HG03378 (cell line): Measurements from ENCODE around the gene RAMACL.

Source experiments
- ATAC-seq: cut with Tn5 transposase; IDR thresholded peaks from one replicate; pipeline ENCODE4 v1.9.1; 2021; ENCODE audit warnings: mild to moderate bottlenecking, moderate library complexity; ENCODE audit not compliant: unreplicated experiment

RAMACL gene

GRCh38 chr6:166580076-166581050 lies 6.1 kb downstream of the RAMACL start:
- no peak for ATAC-seq

- no peak for ATAC-seq
Measured at GRCh38 chr6:166579237-166579850, 7.1 kb downstream of the RAMACL start.

- no peak for ATAC-seq
Measured at GRCh38 chr6:166578536-166579236, 7.8 kb downstream of the RAMACL start.

GRCh38 chr6:166575205-166575604 lies 11.3 kb downstream of the RAMACL start:
- ATAC-seq, result no peak

DNA sequence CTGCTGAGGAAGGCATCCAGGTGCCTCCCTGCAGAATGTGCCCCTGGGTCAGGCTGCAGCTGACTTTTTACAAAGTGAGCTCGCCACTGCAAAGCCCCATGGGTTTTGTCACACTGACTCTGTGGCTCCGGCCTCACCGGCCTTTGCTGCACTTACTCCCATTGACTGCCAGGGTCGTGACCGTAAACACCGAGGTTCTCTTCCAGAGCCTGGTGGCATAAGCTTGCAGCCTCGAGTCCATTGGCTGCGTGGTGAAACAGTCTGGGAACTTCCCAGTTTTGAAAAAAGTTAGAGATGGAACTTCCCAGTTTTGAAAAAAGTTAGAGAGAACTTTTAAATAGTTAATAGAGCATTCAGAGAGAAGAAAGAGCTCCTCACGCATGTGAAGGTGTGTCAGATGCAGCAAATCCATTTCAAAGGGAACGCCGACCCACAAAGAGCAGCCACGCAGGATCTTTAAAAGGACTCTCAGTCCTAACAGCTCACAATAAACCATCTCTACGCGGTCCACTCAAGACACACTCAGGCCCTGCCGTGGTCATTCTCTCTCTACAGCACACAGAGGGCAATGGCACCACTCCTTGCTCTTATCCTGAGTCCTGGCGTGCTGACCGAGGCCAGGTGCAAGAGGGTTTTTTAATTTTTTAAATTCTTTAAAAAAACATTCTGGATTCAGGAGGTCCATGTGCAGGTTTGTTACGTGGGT lies 12.8 kb downstream of the RAMACL start:
- ATAC-seq, result no peak

- ATAC-seq, result no peak
Measured at GRCh38 chr6:166572370-166573261, 13.9 kb downstream of the RAMACL start.

DNA sequence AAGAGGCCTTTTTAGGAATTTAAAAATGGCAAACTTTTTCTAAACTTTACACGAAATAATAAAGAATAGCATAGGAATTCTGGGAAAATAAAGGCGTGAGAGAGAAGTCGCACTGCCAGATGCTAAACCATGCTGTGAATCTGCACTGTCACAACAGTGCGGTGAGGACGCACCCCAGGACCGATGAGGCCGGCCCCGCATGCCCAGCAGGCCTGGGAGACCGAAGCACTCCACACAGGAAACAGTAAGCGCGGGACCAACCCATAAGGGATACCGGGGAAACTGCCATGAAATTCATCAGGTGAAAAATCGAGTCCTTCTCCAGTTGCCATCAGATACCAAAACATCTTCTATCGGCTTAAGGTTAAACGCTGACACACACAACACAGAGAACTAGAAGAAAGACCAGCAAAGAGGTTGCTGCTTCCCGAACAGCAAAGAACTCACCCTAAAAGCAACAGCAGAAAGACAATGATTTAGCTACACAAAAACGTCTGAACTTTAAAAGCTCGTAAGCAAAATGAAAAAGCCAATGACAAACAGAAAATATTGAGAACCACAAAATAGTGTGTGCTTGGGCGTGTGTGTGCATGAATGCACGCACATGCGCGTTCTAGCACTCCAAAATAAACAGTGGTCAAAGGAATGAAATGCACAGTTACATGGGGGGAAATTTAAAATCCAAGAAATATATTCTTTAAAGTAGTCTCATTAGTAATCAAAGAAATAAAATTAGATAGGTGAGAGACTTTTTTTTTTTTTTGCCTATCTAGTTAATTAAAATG lies 15.4 kb downstream of the RAMACL start:
- ATAC-seq, result no peak

GRCh38 chr6:166569206-166569605 lies 17.3 kb downstream of the RAMACL start:
- no peak for ATAC-seq

DNA sequence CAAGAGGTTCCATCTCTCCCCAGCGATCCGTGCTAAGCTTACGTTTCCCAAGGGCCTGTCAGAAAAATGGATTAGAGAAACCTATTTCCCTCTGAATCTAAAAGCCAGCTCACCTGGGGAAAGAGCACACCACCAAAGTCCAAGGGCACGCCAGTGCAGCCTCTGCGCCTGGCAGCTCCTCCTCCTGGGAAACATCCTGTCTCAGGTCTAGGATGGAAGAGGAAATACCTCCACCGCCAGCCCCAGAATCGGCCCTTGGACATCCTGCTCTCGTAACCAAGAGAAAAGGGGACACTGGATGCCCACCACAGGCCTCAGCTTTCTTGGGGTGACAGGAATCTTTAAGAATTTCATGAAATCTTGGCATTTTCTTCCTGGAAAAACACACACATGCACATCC lies 18.7 kb downstream of the RAMACL start:
- ATAC-seq, result no peak

- no peak for ATAC-seq
Measured at GRCh38 chr6:166567107-166567506, 19.4 kb downstream of the RAMACL start.

DNA sequence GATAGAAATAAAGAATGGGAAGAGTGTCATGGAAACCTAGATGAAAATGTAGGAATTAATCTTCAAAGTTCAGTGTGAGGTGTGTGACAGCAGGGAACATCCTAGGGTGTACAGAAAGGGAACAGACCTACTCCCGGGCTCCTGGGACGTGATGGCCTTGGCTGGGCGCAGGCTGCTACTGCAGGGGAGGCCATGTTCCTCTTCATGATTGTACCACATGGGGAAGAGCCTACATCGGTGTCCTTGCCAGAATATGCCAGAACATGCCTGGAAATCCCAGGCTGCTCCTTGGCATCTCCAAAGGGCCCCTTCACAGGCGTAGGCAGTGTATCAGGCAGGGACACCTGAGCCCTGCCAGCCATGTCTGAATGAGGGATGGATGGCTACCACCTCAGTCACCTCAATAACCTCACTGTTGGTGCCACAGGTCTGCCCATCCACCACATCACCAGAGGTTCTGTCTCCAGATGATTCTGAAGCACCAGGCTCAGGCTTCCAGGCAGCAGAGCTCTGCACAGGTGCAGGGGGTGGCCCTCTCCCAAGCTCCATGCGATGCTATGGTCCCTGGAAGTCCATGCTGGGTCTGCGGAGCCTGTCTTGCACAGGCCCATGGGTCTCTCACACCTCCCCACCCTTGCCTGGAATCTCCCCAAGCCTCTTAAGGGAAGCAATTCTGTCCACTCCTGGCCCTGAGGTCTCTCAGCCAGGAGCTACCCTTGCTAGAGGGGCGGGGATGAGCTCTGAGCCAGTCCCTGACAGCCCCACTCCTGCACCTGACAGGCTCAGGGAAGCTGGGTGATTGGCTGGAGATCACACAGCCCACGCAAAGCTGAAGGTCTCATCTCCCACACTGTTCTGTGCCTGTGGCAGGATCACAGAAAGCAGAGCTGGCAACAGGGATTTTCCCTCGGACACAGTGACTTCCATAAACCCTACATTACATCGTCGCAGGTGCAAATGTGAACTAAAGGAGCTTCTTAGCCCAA lies 20.2 kb downstream of the RAMACL start:
- no peak for ATAC-seq

- ATAC-seq, result no peak
Measured at GRCh38 chr6:166565084-166565967, 21.2 kb downstream of the RAMACL start.

GRCh38 chr6:166563805-166564204 lies 22.7 kb downstream of the RAMACL start:
- ATAC-seq, result no peak

DNA sequence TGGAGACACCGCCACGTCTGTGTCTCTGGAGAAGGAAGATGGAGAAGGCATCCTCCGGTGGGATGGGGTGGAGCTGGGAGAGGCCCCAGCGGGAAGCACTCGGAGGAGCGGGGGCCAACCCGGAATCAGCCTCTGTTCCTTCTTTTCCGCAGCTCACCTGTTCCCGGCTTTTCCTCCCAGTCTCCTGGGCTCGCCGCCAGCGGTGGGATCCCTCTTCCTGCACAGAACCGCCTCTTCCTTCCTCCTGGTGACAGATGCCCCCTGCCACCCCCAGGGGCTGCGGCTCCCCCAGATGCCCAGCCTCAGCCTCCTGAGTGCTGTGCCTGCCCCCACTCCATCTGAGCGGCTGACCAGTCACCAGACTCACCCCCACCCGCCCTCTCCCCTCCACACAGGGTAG lies 23.3 kb downstream of the RAMACL start:
- ATAC-seq, result no peak

GRCh38 chr6:166562726-166563125 lies 23.8 kb downstream of the RAMACL start:
- ATAC-seq, result no peak

- no peak for ATAC-seq
Measured at GRCh38 chr6:166561771-166562359, 24.6 kb downstream of the RAMACL start.

DNA sequence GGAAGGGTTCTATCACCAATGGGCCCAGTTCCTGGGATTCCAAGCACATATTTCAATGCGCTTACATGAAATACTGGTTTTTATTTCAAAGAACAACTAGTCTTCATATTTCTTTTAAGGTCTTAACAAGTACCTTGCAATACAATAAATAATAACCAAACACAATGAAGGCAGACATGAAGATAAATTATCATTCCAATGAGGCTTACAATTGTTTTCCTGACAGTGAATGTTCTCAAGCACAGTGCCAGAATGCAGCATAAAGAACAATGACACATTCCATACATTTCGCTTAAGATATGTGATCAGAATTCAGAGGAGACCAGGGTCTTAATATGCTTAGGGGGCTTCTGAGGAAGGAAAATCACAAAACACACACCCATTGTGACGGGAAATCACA lies 26.3 kb downstream of the RAMACL start:
- ATAC-seq, result no peak
